HG03432 (cell line): Measurements from ENCODE around the gene FAF2.

ENCODE experiments used
- ATAC-seq: cut with Tn5 transposase; IDR thresholded peaks from one replicate; pipeline ENCODE4 v1.9.1; 2021; ENCODE audit warnings: mild to moderate bottlenecking, moderate library complexity; ENCODE audit not compliant: unreplicated experiment

The FAF2 gene

DNA sequence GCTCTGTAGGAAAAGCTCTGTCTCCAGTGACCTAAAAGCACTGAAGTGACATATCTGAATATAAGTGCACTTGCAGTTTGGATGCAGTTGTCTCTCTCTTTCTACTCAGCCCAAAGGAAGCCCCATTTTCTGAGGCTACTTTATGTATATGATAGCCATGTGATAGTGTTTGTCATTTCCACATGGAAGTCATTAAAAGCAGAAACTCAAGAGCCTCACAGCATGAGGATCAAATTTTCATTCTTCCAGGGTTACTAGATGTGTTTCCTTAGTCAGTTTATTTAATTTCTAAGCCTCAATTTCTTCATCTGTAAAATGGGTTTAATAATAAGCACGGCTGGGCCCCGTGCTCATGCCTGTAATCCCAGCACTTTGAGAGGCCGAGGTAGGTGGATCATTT lies 52.3 kb downstream of the FAF2 start:
- no peak for ATAC-seq

DNA sequence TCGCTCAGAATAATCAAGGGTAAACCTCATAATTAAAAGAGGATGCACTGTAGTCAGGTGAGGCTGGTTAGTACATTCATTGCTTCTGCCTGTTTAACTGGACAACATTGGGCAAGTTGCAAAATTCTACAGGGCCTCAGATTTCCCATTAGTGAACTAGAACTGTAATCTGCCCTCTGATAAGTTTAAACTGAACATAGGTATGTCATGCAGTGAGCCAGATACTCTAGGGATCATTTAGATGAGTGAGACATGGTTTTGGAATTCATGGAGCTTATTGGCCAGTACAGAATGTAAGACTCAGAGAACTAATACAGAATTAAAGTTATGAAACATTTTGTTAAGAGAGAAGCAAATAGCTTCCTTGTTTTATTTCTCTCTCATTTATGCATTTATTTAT lies 53.1 kb downstream of the FAF2 start:
- ATAC-seq = no peak

DNA sequence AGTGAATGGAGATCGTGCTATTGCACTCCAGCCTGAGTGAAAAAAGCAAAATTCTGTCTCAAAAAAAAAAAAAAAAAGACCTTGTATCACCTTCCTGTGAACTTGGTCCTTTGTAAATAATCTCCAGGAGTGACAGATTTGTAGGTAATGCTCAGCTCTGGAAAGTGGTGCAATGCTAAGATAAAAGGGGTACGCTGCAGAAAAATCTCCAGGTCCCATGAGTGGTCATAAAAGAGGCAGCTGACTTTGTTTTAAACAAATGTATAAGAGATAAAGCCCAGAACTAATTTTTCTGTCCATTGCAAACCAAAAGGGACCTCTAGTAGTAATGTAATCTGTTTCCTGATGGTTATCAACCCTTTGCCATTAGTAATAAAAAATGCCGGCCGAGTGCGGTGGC lies 55.3 kb downstream of the FAF2 start:
- no peak for ATAC-seq

DNA sequence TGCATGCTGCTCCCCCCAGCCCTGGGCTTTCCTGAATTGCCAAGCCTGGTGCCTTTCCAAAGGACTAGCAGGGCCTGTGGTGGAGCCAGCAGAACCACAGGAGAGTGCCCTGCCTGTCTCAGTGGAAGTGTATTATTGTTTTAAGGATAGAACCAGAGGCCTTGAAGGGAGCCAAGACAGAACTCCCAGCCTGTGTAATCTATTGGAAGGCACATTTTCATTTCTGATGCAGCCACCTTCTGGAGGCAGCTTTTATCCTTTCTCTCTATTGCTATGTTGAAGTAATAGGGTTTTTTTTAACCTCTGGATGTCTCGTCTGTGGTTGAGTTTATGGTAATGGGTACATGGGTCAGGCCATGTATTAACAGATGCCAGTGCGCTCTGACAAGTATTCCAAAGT lies 59.7 kb downstream of the FAF2 start:
- ATAC-seq = no peak

DNA sequence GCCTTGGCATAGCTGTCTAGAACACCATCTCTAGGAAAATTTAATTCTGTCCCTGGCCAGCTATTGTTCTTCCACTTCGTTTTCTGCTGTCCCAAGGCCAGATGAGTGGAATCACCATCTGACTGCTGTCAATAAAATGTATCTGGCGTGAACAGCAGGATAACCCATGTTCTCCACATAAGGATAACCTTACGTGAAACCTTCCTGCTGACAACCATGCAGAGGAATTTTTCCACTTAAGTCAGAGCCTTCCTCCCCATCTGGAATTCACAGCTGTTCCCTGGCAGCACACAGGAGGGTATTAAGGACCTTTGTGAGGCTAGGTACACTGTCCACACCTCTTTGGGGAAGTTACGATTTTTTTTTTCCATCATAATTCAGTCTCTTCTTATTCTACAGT lies 60.4 kb downstream of the FAF2 start:
- ATAC-seq = no peak

DNA sequence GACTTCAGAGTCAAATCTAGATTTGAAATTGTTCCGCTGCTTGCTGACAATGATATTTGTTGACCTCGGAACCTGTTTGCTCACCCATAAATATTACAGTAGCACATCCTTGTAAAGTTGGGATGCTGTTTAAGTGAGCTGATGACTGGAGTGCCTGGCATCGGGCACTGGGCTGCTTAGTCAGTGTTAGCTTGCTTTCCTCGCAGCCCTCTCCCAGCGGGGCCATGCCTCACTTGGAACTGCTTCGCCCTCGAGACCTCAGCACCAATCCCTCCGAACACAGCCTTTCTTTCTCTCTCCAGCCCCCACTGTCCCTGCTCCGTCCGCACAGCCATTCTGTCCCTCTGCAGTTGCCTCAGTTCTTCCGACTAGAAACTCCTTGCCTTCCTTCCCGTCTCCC lies 65.6 kb downstream of the FAF2 start:
- no peak for ATAC-seq

DNA sequence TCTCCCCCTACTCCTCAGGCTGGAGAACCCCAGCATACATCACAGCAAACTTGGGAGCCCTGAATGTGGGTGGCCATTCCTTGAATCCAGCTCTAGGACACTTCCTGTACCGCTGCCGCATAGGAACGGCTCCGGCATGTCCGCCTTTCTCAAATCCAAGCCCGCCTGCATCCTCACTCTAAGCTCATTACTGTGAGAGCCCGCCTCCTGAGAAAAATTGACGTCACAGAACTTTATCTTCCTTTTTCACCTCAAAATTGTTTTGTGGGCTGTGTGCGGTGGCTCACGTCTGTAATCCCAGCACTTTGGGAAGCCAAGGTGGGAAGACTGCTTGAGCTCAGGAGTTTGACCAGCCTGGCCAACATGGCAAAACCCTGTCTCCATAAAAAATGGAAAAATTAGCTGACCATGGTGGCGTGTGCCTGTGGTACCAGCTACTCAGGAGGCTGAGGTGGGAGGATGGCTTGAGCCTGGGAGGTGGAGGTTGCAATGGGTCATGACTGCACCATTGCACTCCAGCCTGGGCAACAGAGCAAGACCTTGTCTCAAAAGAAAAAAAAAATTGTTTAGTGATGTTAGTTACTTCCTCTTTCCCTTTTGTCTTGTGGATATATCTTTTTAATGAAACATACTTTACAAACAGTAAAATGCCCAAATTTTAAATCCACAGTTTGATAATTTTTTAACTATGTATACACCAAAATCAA lies 66.2 kb downstream of the FAF2 start:
- ATAC-seq = no peak

DNA sequence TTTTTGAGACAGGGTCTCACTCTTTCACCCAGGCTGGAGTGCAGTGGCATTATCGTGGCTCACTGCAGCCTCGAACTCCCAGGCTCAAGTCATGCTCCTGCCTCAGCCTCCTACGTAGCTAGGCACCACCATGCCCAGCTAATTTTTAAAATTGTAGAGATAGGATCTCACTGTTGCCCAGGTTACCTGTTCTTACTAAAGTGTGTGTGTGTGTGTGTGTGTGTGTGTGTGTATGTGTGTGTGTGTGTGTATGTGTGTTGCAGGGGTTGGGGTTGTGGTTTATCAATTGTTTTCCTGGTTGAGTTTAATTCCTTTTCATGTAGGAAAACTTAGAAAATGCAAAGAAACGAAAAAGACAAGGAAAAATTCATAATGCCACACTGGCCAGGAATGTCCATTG lies 67.2 kb downstream of the FAF2 start:
- no peak for ATAC-seq

DNA sequence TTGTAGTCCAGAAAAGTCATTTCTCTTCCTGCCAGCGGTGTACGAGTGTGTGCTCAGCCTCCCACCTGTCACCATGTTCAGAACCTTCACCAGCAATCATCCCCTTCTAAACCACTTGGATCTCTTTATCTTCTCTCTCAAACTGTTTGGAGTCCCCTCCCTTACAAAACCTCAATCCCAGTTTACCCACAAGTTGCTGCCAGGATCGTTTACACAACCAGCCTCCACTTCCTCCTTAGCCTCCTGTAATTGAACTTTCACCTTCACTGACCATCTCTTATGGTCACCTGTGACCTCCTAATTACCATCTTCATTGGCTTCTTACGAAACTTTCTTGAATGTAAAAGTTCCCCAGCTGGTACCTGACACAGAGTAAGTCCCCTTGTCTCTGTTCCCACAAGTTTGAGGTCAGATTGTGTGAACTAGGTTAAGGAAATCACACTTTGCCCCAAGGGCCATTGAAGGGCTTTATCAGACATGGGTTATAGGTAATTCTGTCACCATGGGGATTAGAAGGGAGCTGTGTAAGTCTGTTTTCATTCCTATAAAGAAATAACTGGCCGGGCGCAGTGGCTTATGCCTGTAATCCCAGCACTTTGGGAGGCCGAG lies 69.0 kb downstream of the FAF2 start:
- no peak for ATAC-seq

DNA sequence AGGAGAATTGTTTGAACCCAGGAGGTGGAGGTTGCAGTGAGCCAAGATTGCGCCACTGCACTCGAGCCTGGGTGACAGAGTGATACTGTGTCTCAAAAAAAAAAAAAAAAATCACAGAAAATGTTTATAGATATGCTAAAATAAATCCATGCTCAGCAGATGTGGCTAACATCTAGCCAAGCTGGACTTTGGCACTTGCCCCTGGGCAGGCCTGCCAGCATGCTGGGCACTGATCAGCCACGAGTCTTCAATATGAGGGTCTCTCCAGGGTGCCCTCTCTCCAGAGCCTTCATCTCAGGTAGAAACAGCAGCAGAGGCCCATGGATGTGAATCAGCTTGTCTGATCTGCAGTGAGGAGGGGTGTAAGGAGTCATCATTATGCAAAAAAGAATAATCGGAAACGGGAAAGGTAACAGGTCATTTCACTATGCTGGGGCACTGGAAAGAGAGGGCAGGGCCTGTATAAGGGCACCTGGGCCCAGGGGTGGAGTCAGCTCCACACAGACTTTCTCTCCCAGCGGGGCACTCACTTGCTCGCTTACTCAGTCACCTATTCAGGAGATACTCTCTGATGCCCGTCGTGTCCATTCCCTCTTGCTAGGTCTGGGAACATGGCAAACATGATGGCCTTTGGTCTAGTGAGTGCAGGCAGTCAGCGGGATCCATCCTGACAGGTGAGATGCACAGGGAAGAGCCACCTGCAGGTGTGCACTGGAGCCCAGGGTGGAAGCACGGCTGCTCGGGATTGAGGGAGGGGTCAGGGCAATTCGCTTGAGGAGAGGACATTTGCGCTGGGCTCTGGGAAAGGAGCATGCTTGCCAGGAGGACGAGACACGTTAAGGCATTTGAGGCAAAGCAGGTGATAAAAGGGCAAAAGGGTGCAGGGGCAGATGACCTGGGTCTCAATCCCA lies 71.9 kb downstream of the FAF2 start:
- ATAC-seq = no peak

DNA sequence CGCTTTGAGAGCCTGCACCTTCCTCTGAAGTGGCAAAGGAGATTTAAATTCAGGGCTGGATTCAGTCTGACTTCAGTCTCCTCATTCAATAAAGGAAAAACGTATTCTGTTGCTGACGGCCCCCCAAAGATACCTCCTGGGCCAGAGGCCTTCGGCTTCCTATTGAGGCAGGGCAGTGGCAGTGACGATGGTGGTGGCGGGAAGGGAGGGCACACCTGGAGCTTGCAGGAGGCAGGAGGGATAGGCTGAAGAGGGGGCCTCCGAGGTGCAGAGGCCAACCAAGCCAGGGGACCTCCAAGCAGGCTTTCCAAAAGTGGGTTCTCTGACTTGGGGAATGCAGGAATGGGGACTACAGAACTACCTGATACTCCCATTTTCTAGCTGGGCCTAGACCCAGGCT lies 73.1 kb downstream of the FAF2 start:
- ATAC-seq = no peak

DNA sequence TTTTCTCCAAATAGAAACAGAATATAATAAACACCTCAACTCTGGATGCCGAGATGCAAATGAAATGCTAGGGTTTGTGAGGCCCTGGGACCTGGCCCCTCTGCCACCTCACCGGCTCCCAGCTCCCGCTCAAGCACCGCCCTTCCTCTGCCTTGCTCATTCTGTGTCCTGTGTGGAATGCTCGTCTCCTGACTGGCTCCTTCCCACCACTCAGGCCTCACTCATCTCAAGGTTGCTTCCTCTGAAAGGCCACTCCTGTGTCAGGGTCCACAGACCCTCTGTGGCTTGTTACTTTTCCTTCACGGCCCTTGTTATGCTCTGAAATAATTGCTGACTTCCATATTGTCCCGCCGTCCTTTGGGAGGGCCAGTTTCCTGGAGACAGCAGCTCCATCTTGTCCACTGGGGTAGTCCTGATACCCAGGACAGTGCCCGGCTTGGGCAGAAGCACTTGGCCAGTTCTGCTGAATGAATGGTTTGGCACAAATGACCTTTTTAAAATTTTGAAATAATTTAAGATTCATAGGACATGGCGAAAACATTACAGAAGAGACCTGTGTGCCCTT lies 73.6 kb downstream of the FAF2 start:
- no peak for ATAC-seq

DNA sequence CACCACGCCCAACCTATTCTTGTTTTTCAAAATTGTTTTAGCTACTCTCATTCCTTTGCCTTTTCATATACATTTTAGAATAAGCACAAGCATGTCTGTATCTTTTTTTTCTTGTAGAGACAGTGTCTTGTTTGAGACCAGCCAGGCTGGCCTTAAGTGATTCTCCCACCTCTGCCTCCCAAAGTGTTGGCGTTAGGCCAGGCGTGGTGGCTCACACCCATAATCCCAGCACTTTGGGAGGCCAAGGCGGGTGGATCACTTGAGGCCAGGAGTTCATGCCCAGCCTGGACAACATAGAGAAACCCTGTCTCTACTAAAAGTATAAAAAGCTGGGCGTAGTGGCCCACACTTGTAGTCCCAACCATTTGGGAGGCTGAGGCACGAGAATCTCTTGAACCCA lies 76.0 kb downstream of the FAF2 start:
- ATAC-seq = no peak

DNA sequence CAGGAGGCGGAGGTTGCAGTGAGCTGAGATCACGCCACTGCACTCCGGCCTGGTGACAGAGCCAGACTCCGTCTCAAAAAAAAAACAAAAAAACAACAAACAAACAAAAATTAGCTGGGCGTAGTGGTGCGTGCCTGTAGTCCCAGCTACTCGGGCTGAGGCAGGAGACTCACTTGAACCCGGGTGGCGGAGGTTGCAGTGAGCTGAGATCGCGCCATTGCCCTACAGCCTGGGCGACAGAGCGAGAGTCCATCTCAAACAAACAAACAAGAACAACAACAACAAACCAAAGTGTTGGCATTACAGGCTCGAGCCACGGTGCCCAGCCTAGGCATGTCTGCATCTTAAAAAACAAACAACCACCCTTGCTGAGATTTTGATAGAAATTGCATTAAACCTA lies 76.8 kb downstream of the FAF2 start:
- no peak for ATAC-seq

DNA sequence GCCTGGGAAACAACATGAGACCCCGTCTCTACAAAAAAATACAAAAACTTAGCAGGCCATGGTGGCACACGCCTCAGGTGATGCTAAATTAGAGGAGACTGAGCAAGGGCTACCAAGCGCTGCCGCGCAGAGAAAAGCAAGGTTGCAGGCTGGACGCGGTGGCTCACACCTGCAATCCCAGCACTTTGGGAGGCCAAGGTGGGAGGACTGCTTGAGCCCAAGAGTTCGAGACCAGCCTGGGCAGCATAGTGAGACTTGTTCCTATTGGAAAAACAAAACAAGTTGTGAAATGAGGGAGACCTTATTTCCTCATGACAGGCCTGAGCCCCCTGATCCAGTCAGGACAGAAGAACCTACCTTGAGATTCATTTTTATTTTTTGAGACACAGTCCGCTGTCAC lies 77.5 kb downstream of the FAF2 start:
- no peak for ATAC-seq

DNA sequence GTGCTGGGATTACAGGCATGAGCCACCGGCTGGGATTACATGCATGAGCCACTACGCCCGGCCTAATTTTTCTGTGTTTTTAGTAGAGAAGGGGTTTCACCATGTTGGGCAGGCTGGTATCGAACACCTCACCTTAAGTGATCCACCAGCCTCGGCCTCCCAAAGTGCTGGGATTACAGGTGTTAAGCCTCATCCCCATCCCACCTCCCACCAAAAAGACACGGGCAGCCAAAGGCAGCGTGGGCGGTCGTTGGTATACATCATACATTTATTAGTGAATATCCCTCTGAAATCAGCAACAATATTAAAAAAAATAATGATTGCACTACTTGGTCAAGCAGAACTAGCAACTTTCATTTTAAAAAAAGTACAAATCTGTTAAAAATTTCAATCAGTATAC lies 78.3 kb downstream of the FAF2 start:
- no peak for ATAC-seq

DNA sequence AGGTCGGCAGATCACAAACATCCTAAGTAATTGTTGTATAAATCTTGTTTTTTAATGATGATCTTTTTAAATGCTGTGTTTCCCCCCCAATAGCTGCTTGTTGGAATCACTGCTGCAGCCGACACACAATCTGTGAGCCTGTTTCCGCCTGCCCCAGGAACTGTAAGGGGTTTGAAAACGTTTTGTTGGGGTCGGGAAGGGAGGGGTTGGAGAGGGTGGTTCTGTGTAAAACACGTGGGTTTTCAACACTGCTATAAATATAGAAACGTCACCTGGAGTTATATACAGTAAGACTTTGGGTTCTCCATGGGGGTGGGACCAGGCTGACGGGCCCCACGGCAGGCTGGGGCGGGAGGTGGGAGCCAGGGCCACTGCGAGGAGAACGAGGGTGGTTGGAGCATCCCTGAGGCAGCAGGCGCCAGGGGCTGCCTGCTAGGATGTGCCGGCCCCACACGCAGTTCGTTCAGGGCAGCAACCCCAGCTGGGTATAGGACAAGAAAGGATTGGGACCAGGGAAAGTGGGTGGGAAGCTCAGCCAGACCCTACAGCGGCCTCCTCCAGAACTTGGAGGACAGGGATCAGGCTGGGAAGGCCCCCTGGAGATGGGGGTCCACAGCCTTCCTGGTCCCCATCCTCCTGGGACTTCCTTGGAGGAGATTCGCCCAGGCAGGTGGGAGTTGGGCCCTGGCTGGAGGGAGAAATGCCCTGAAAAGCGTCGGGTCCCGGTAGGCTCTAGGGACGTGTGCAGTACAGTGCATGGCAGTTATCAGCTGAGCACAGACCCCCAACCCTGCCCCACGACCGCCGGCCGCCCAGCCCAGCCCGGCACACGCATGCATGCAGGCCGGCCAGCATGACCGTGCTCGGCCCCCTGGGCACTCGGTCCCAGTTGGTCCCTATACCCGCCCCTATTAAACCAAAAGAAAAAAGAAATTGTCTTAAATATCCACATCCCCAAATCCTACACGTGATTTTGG lies 79.3 kb downstream of the FAF2 start:
- no peak for ATAC-seq

DNA sequence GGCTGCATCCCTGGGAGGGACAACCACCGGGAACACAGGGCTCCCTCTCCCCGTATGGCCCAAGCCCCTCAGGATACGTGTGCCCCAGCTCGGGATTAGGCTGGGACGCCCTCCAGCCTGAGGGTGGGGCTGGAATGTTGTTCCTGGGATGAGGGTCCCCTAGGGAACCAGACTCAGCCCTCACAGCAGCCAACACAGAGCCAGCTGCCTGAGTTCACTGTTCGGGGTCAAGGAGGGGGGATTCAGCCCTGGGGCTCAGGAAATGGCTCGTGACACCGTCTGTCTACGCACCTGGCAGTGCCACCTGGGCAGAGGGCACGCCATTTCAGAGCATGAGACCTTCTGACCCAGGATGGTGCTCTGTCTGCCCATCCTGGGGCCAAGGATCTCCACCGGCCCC lies 80.1 kb downstream of the FAF2 start:
- ATAC-seq = no peak

DNA sequence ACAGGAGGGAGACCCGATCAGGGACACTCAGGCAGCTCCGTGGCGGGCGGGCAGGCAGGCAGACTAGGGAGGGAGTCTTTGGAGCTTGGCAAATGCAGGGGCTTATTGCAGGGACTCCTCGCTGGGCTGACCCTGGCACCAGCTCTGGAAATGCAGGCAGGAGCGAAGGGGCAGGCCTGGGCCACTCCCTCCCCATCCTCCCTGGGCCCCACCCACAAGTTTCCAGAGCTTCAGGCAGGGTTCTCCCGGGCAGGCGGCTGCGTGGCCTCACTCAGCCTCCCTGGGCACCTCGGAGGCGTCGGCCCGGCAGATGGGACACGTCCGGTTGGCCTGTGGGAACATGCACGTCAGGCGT lies 80.6 kb downstream of the FAF2 start:
- ATAC-seq = no peak

DNA sequence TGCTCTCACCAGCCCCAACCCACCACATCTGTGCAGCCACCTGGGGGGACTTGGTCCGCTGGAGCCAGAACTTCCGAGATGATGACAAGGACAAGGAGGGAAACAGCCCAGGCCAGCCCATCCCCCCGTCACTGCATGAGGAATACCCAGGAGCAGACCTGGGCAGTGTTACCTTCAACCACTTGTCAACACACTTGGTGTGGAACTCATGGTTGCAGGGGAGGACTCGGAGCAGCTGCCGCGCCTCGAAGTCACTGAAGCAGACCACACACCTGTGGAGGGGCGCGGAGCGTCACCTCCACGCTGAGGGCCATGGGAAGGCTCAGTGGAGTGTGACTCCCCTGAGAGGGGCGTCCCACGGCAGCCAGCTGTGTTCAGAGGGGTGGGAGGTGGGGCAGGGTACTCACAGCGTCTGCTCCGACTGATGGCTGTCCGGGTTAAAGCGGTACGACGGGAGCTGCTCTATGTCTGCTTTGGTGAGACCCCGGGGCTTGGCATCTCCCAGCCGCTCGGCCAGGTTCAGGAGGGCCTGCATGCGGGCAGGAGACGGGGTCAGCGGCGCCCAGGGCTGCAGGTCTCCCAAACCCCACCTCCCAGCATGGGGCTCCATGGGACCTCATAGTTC lies 81.0 kb downstream of the FAF2 start:
- ATAC-seq = no peak
